Measurements from ENCODE around the gene PFKFB3. TPM values are rescaled to one million over a fixed set of nuclear protein-coding genes. Genes with fewer than 3 reads are reported as not detected.
A peak's percentile ranks its signal among the peaks of the same experiment; 100 is the strongest.

PFKFB3 gene
- total RNA-seq, 1 donor from 2014 or later: 52.4 TPM

DNA sequence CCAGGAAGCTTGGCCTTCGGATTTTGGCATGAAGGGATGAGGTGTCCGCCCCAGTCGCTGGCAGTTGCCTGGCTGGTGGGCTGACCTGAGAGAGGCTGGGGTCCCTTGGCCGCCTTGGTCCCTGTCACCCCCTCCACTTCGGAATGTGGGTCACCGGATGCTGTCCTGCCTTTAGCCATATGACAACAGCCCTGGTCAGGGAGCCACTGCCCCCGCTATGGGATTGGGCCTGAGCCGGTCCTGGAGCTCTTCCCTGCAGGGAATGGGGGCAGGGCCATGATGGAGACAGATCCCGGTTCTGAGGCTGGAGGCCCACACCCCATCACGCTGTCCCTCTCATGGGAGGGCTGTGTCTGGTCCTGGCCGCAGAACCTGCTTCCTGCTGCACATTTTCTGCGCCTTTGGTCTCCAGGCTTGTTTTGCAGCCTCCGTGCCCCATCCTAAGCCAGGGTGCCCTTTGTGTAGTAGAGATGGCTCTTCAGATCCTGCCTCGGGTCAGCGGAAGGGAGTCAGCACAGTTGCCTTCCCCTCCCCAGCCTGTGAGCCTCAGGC lies 22.6 kb downstream of the PFKFB3 start:
- DNase-seq (ENCODE audit: low read depth): no peak
- Mint-ChIP-seq H3K4me3 (ENCODE audit: unreplicated experiment) (no peak overlapping the region), H3K27me3 (ENCODE audit: low read depth, unreplicated experiment) (no peaks in the 10 kb centered on the region), H3K9me3 (ENCODE audit: unreplicated experiment) (no peaks in the 10 kb centered on the region), H3K4me1 (ENCODE audit: low read depth, unreplicated experiment) (peaks cover 6% of the 10 kb centered on the region), H3K36me3 (ENCODE audit: low read depth, unreplicated experiment) (peaks cover 20% of the 10 kb centered on the region), H3K27ac (ENCODE audit: unreplicated experiment) (no peak overlapping the region)
- H4K20me1 ChIP-seq (ENCODE audit: insufficient read depth, low read length): peaks cover 39% of the 10 kb centered on the region
- no peak overlapping the region for H3K27ac ChIP-seq (ENCODE audit: low read depth, low read length)
- H3K4me2 ChIP-seq (ENCODE audit: low read length): no peak overlapping the region
- H3K9me3 ChIP-seq (ENCODE audit: insufficient read depth, low read depth, low read length): no peaks in the 10 kb centered on the region
- peaks cover 41% of the 10 kb centered on the region for H3K36me3 ChIP-seq (ENCODE audit: insufficient read depth, low read length)
- H3K4me1 ChIP-seq (ENCODE audit: insufficient read depth, low read length): peaks cover 23% of the 10 kb centered on the region
- H3K4me3 ChIP-seq (ENCODE audit: insufficient read depth, low read depth, low read length): no peak overlapping the region
- peaks cover 18% of the 10 kb centered on the region for H3K79me2 ChIP-seq (ENCODE audit: insufficient read depth, low read length)
- no peak overlapping the region for H2AFZ ChIP-seq (ENCODE audit: low read depth, low read length)
- no peak for FAIRE-seq
- no peaks in the 10 kb centered on the region for H3K27me3 ChIP-seq (ENCODE audit: insufficient read depth, low read length)
- H3K9ac ChIP-seq (ENCODE audit: low read length): no peak overlapping the region
- TF ChIP-seq EZH2 (IDR thresholded peaks at IDR 0.05; ENCODE audit: insufficient read depth, low read length): no peak
- TF ChIP-seq, protein P1, sequence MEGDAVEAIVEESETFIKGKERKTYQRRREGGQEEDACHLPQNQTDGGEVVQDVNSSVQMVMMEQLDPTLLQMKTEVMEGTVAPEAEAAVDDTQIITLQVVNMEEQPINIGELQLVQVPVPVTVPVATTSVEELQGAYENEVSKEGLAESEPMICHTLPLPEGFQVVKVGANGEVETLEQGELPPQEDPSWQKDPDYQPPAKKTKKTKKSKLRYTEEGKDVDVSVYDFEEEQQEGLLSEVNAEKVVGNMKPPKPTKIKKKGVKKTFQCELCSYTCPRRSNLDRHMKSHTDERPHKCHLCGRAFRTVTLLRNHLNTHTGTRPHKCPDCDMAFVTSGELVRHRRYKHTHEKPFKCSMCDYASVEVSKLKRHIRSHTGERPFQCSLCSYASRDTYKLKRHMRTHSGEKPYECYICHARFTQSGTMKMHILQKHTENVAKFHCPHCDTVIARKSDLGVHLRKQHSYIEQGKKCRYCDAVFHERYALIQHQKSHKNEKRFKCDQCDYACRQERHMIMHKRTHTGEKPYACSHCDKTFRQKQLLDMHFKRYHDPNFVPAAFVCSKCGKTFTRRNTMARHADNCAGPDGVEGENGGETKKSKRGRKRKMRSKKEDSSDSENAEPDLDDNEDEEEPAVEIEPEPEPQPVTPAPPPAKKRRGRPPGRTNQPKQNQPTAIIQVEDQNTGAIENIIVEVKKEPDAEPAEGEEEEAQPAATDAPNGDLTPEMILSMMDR (IDR thresholded peaks at IDR 0.05; ENCODE audit: insufficient read depth, low read depth, low read length): no peak

DNA sequence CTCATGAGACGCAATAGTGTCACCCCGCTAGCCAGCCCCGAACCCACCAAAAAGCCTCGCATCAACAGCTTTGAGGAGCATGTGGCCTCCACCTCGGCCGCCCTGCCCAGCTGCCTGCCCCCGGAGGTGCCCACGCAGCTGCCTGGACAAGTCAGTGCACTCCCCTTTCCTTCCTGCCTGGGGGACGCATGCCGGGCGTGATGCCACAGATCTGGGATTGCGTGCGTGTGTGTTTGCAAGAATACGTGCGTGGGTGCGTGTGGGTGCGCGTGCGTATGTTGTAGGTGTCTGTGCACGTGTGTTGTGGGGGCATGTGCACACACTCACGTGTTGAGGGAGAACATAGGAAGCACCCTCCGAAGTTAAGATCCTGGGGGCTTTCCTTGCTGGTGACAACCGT lies 23.5 kb downstream of the PFKFB3 start:
- H3K27me3 ChIP-seq (ENCODE audit: insufficient read depth, low read length): no peaks in the 10 kb centered on the region
- H3K9ac ChIP-seq (ENCODE audit: low read length): no peak overlapping the region
- H3K79me2 ChIP-seq (ENCODE audit: insufficient read depth, low read length): peaks cover 20% of the 10 kb centered on the region
- DNase-seq (ENCODE audit: low read depth): no peak
- no peak overlapping the region for H3K27ac ChIP-seq (ENCODE audit: low read depth, low read length)
- H3K27ac Mint-ChIP-seq (ENCODE audit: unreplicated experiment): peak overlapping the region; percentile 66
- TF ChIP-seq EZH2 (IDR thresholded peaks at IDR 0.05; ENCODE audit: insufficient read depth, low read length): no peak
- TF ChIP-seq, protein P1 (IDR thresholded peaks at IDR 0.05; ENCODE audit: insufficient read depth, low read depth, low read length): no peak
- no peaks in the 10 kb centered on the region for H3K9me3 ChIP-seq (ENCODE audit: insufficient read depth, low read depth, low read length)
- no peak overlapping the region for H3K4me3 ChIP-seq (ENCODE audit: insufficient read depth, low read depth, low read length)
- H4K20me1 ChIP-seq (ENCODE audit: insufficient read depth, low read length): peaks cover 37% of the 10 kb centered on the region
- peaks cover 23% of the 10 kb centered on the region for H3K4me1 ChIP-seq (ENCODE audit: insufficient read depth, low read length)
- no peak overlapping the region for H3K4me2 ChIP-seq (ENCODE audit: low read length)
- peaks cover 18% of the 10 kb centered on the region for H3K36me3 Mint-ChIP-seq (ENCODE audit: low read depth, unreplicated experiment)
- H2AFZ ChIP-seq (ENCODE audit: low read depth, low read length): no peak overlapping the region
- H3K4me3 Mint-ChIP-seq (ENCODE audit: unreplicated experiment): no peak overlapping the region
- H3K27me3 Mint-ChIP-seq (ENCODE audit: low read depth, unreplicated experiment): no peaks in the 10 kb centered on the region
- FAIRE-seq: no peak
- H3K9me3 Mint-ChIP-seq (ENCODE audit: unreplicated experiment): no peaks in the 10 kb centered on the region
- peaks cover 39% of the 10 kb centered on the region for H3K36me3 ChIP-seq (ENCODE audit: insufficient read depth, low read length)
- no peaks in the 10 kb centered on the region for H3K4me1 Mint-ChIP-seq (ENCODE audit: low read depth, unreplicated experiment)

DNA sequence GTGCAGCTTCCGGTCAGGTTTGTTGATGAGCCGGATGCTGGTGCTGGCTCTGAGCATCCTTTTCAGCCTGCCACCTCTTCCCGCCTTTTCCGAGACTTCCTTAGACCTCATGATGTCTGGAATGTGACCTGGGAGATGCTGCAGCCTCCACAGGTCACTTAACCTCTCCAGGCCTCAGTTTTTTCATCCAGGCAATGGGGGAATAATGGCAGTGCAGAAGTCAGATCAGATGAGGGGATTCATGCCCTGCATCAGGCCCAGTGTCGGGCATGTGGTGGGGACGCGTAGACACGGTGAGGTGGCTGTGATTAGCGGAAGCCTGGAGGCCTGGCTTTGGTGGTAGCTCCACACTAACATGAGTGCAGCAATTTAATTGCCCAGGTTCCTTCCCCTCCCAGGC lies 24.6 kb downstream of the PFKFB3 start:
- Histone ChIP-seq H3K4me3 (ENCODE audit: insufficient read depth, low read depth, low read length) (no peak overlapping the region), H3K36me3 (ENCODE audit: insufficient read depth, low read length) (peaks cover 34% of the 10 kb centered on the region), H4K20me1 (ENCODE audit: insufficient read depth, low read length) (peaks cover 41% of the 10 kb centered on the region), H3K79me2 (ENCODE audit: insufficient read depth, low read length) (peaks cover 25% of the 10 kb centered on the region), H3K9ac (ENCODE audit: low read length) (peak overlapping the region; percentile 34), H3K9me3 (ENCODE audit: insufficient read depth, low read depth, low read length) (no peaks in the 10 kb centered on the region), H3K27ac (ENCODE audit: low read depth, low read length) (no peak overlapping the region), H3K4me1 (ENCODE audit: insufficient read depth, low read length) (peaks cover 22% of the 10 kb centered on the region), H2AFZ (ENCODE audit: low read depth, low read length) (no peak overlapping the region), H3K27me3 (ENCODE audit: insufficient read depth, low read length) (no peaks in the 10 kb centered on the region), H3K4me2 (ENCODE audit: low read length) (peak overlapping the region; percentile 76)
- Mint-ChIP-seq H3K27ac (ENCODE audit: unreplicated experiment) (no peak overlapping the region), H3K27me3 (ENCODE audit: low read depth, unreplicated experiment) (no peaks in the 10 kb centered on the region), H3K4me1 (ENCODE audit: low read depth, unreplicated experiment) (no peaks in the 10 kb centered on the region), H3K9me3 (ENCODE audit: unreplicated experiment) (no peaks in the 10 kb centered on the region), H3K4me3 (ENCODE audit: unreplicated experiment) (no peak overlapping the region), H3K36me3 (ENCODE audit: low read depth, unreplicated experiment) (peaks cover 18% of the 10 kb centered on the region)
- TF ChIP-seq, protein P1 (IDR thresholded peaks at IDR 0.05; ENCODE audit: insufficient read depth, low read depth, low read length): no peak
- no peak for TF ChIP-seq EZH2 (IDR thresholded peaks at IDR 0.05; ENCODE audit: insufficient read depth, low read length)
- FAIRE-seq: no peak
- no peak for DNase-seq (ENCODE audit: low read depth)

Measured in astrocyte (in vitro differentiated cells and primary cell).